Activated CD4-positive, alpha-beta T cell treated with anti-CD3 and anti-CD28 coated beads for 48 hours (primary cell): ENCODE measurements around the gene TTC21A.

Source experiments
- DNase-seq: peaks from one replicate; pipeline ENCODE4 v3.0.0-alpha.2; 2020

TTC21A gene

GRCh38 chr3:39137991-39138803, 30.7 kb downstream of the TTC21A start:
- no peak for DNase-seq

- DNase-seq = no peak
Observed at GRCh38 chr3:39138804-39139415, 31.4 kb downstream of the TTC21A start.

GRCh38 chr3:39139442-39139841, 32.0 kb downstream of the TTC21A start:
- DNase-seq = no peak

- no peak for DNase-seq
Observed at GRCh38 chr3:39140341-39140971, 33.0 kb downstream of the TTC21A start.

- DNase-seq = no peak
Observed at GRCh38 chr3:39141171-39141995, 33.9 kb downstream of the TTC21A start.

- no peak for DNase-seq
Observed at GRCh38 chr3:39142067-39142466, 34.6 kb downstream of the TTC21A start.

GRCh38 chr3:39143051-39143885, 35.8 kb downstream of the TTC21A start:
- no peak for DNase-seq

GRCh38 chr3:39144095-39144747, 36.7 kb downstream of the TTC21A start:
- no peak for DNase-seq

GRCh38 chr3:39144748-39145380, 37.4 kb downstream of the TTC21A start:
- DNase-seq = no peak

- DNase-seq = no peak
Observed at GRCh38 chr3:39146083-39146501, 38.6 kb downstream of the TTC21A start.

GRCh38 chr3:39146611-39147591, 39.4 kb downstream of the TTC21A start:
- DNase-seq = peak; percentile 86

- peak; percentile 57 for DNase-seq
Observed at GRCh38 chr3:39147711-39148434, 40.4 kb downstream of the TTC21A start.

GRCh38 chr3:39148435-39149058, 41.1 kb downstream of the TTC21A start:
- DNase-seq = peak; percentile 37

- DNase-seq = no peak
Observed at GRCh38 chr3:39149059-39149455, 41.6 kb downstream of the TTC21A start.

GRCh38 chr3:39149498-39150147, 42.1 kb downstream of the TTC21A start:
- DNase-seq = no peak

- no peak for DNase-seq
Observed at GRCh38 chr3:39150148-39150802, 42.8 kb downstream of the TTC21A start.
